Measurements from ENCODE around the gene IL1RL1. TPM values are rescaled to one million over a fixed set of nuclear protein-coding genes. Genes with fewer than 3 reads are reported as not detected.

The IL1RL1 gene
- total and polyA plus RNA-seq, 2 experiments from 2014 or later = 6.0 to 13.1 TPM

DNA sequence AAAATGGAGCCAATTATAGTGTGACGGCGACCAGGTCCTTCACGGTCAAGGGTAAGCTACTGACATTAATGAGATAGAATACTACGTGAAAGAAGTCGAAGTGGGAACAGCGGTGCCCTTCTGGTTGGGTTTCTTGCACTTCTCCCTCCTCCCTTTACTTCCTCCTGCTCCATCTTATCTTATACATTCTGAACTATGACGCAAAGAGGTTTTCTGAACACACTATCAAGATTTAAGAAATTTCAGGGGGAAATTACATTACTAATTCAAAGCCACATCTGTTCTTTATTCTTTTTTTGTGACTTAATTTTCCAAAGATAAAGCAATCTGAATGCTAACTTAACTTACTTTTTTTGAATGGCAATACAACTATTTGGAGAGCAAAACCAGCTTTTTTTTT is 29.4 kb downstream of the IL1RL1 start:
- Histone ChIP-seq H3K27ac (no peak overlapping the region), H3K9me2 (replicated peaks; ENCODE audit: insufficient read depth) (no peaks in the 10 kb centered on the region), H3K4me1 (ENCODE audit: insufficient read depth) (no peaks in the 10 kb centered on the region), H2AFZ (no peak overlapping the region), H3K79me2 (no peaks in the 10 kb centered on the region), H3K9me3 (ENCODE audit: low read depth) (no peaks in the 10 kb centered on the region), H3K4me2 (no peak overlapping the region), H3K36me3 (replicated peaks; ENCODE audit: insufficient read depth, low read depth) (no peaks in the 10 kb centered on the region), H4K20me1 (ENCODE audit: insufficient read depth, poor library complexity, severe bottlenecking) (no peaks in the 10 kb centered on the region), H3K27me3 (no peaks in the 10 kb centered on the region), H3K4me3 (no peak overlapping the region)
- TF ChIP-seq EZH2phosphoT487 (IDR thresholded peaks at IDR 0.05; ENCODE audit: low read depth, severe bottlenecking, unreplicated experiment) (no peak), EZH2 (IDR thresholded peaks at IDR 0.05; ENCODE audit: borderline replicate concordance) (no peak)
- TF ChIP-seq, protein P1, sequence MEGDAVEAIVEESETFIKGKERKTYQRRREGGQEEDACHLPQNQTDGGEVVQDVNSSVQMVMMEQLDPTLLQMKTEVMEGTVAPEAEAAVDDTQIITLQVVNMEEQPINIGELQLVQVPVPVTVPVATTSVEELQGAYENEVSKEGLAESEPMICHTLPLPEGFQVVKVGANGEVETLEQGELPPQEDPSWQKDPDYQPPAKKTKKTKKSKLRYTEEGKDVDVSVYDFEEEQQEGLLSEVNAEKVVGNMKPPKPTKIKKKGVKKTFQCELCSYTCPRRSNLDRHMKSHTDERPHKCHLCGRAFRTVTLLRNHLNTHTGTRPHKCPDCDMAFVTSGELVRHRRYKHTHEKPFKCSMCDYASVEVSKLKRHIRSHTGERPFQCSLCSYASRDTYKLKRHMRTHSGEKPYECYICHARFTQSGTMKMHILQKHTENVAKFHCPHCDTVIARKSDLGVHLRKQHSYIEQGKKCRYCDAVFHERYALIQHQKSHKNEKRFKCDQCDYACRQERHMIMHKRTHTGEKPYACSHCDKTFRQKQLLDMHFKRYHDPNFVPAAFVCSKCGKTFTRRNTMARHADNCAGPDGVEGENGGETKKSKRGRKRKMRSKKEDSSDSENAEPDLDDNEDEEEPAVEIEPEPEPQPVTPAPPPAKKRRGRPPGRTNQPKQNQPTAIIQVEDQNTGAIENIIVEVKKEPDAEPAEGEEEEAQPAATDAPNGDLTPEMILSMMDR (IDR thresholded peaks at IDR 0.05; ENCODE audit: poor library complexity) = no peak
- WGBS (ENCODE audit: low lambda C conversion rate, missing lambda C conversion rate) = 87% methylated on average over 7 of the region's 7 CpGs
- no peak for DNase-seq (ENCODE audit: low spot score)

DNA sequence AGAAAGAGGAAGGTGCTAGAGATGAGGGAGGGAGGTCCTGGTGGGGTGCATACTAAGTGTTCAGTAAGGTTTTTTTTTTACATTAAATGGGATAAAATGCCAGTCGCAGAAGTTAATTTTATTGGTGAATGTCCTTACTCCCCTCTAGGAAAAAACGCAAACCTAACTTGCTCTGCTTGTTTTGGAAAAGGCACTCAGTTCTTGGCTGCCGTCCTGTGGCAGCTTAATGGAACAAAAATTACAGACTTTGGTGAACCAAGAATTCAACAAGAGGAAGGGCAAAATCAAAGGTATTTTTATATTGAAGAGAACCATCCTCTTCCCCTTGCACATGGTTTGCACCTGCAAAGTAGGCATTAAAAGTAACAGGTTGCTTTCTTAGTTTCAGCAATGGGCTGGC is 31.5 kb downstream of the IL1RL1 start:
- no peaks in the 10 kb centered on the region for H3K27me3 ChIP-seq
- no peak overlapping the region for H3K4me2 ChIP-seq
- no peak overlapping the region for H3K4me3 ChIP-seq
- H3K36me3 ChIP-seq (replicated peaks; ENCODE audit: insufficient read depth, low read depth) = no peaks in the 10 kb centered on the region
- no peaks in the 10 kb centered on the region for H3K79me2 ChIP-seq
- TF ChIP-seq, protein P1 (IDR thresholded peaks at IDR 0.05; ENCODE audit: poor library complexity) = peak; percentile 12
- no peak for TF ChIP-seq EZH2phosphoT487 (IDR thresholded peaks at IDR 0.05; ENCODE audit: low read depth, severe bottlenecking, unreplicated experiment)
- H3K9me3 ChIP-seq (ENCODE audit: low read depth) = no peaks in the 10 kb centered on the region
- H4K20me1 ChIP-seq (ENCODE audit: insufficient read depth, poor library complexity, severe bottlenecking) = no peaks in the 10 kb centered on the region
- DNase-seq (ENCODE audit: low spot score) = no peak
- no peaks in the 10 kb centered on the region for H3K4me1 ChIP-seq (ENCODE audit: insufficient read depth)
- H3K9me2 ChIP-seq (replicated peaks; ENCODE audit: insufficient read depth) = no peaks in the 10 kb centered on the region
- no peak overlapping the region for H3K27ac ChIP-seq
- no peak overlapping the region for H2AFZ ChIP-seq
- WGBS (ENCODE audit: low lambda C conversion rate, missing lambda C conversion rate) = 65% methylated on average over 3 of the region's 3 CpGs

DNA sequence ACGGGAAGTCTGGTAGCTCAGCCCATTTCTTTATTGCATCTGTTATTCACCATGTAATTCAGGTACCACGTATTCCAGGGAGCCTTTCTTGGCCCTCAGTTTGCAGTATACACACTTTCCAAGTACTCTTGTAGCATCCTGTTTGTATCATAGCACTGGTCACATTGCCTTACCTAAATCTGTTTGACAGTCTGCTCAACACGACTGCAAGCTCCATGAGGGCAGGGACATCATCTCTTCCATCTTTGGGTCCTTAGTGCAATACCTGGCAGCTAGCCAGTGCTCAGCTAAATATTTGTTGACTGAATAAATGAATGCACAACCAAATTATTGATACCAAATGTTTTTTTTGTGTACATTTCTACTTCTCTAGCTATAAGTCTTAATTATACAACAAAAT is 33.0 kb downstream of the IL1RL1 start:
- no peaks in the 10 kb centered on the region for H3K9me2 ChIP-seq (replicated peaks; ENCODE audit: insufficient read depth)
- no peaks in the 10 kb centered on the region for H3K79me2 ChIP-seq
- H2AFZ ChIP-seq = no peak overlapping the region
- no peaks in the 10 kb centered on the region for H3K36me3 ChIP-seq (replicated peaks; ENCODE audit: insufficient read depth, low read depth)
- no peaks in the 10 kb centered on the region for H3K4me1 ChIP-seq (ENCODE audit: insufficient read depth)
- no peak overlapping the region for H3K4me2 ChIP-seq
- no peak overlapping the region for H3K4me3 ChIP-seq
- TF ChIP-seq EZH2 (IDR thresholded peaks at IDR 0.05; ENCODE audit: borderline replicate concordance) (no peak), EZH2phosphoT487 (IDR thresholded peaks at IDR 0.05; ENCODE audit: low read depth, severe bottlenecking, unreplicated experiment) (no peak)
- TF ChIP-seq, protein P1 (IDR thresholded peaks at IDR 0.05; ENCODE audit: poor library complexity) = no peak
- H4K20me1 ChIP-seq (ENCODE audit: insufficient read depth, poor library complexity, severe bottlenecking) = no peaks in the 10 kb centered on the region
- no peak for DNase-seq (ENCODE audit: low spot score)
- no peaks in the 10 kb centered on the region for H3K9me3 ChIP-seq (ENCODE audit: low read depth)
- peaks cover 4% of the 10 kb centered on the region for H3K27me3 ChIP-seq
- WGBS (ENCODE audit: low lambda C conversion rate, missing lambda C conversion rate) = 89% methylated on average over 3 of the region's 3 CpGs
- H3K27ac ChIP-seq = no peak overlapping the region
